ENCODE data around the gene LRRC8D.

- no peak for TF ChIP-seq CTCF (IDR thresholded peaks at IDR 0.05)
- TF ChIP-seq POLR2AphosphoS5 (IDR thresholded peaks at IDR 0.05) = no peak
- TF ChIP-seq POLR2A (IDR thresholded peaks at IDR 0.05) = no peak
Observed at GRCh38 chr1:89850844-89851415, 30.1 kb downstream of the LRRC8D start.

Data from breast epithelium (tissue), 3 donors.